Measurements from ENCODE around the gene PRIMA1.
"Not testable (repeated sequence)": the region's sequence is repeated elsewhere in the genome, so short reads cannot be mapped to it uniquely, and the experiment has no call there.

PRIMA1 gene

GRCh38 chr14:93788293-93788542 lies at the start of gene PRIMA1:
Gene PRIMA1 (minus strand): TSS chr14:93788485. CDS start chr14:93787718, 767 bp downstream.
- DNase-seq: no peak

GRCh38 chr14:93834699-93835371 lies 46.5 kb upstream of the PRIMA1 start:
- no peak for DNase-seq

- peak; percentile 28 for DNase-seq
Observed at GRCh38 chr14:93832665-93833064, 44.4 kb upstream of the PRIMA1 start.

GRCh38 chr14:93832081-93832480 lies 43.8 kb upstream of the PRIMA1 start:
- no peak for DNase-seq

GRCh38 chr14:93830753-93831461 lies 42.6 kb upstream of the PRIMA1 start:
- DNase-seq: no peak

GRCh38 chr14:93829839-93830481 lies 41.7 kb upstream of the PRIMA1 start:
- DNase-seq: no peak

GRCh38 chr14:93825235-93825553 lies 36.9 kb upstream of the PRIMA1 start:
- no peak for DNase-seq

GRCh38 chr14:93824518-93825234 lies 36.4 kb upstream of the PRIMA1 start:
- no peak for DNase-seq

GRCh38 chr14:93824076-93824475 lies 35.8 kb upstream of the PRIMA1 start:
- no peak for DNase-seq

GRCh38 chr14:93821051-93821450 lies 32.8 kb upstream of the PRIMA1 start:
- no peak for DNase-seq

- DNase-seq: no peak
Observed at GRCh38 chr14:93818857-93819256, 30.6 kb upstream of the PRIMA1 start.

GRCh38 chr14:93811676-93812075 lies 23.4 kb upstream of the PRIMA1 start:
- DNase-seq: no peak

GRCh38 chr14:93811020-93811419 lies 22.7 kb upstream of the PRIMA1 start:
- no peak for DNase-seq

- DNase-seq: not testable (repeated sequence)
Observed at GRCh38 chr14:93809491-93810420, 21.5 kb upstream of the PRIMA1 start.

- no peak for DNase-seq
Observed at GRCh38 chr14:93804654-93805053, 16.4 kb upstream of the PRIMA1 start.

GRCh38 chr14:93803408-93804318 lies 15.4 kb upstream of the PRIMA1 start:
- no peak for DNase-seq

GRCh38 chr14:93799989-93800921 lies 12.0 kb upstream of the PRIMA1 start:
- no peak for DNase-seq

GRCh38 chr14:93799617-93799988 lies 11.3 kb upstream of the PRIMA1 start:
- no peak for DNase-seq

GRCh38 chr14:93797536-93797935 lies 9.3 kb upstream of the PRIMA1 start:
- no peak for DNase-seq

GRCh38 chr14:93797071-93797470 lies 8.8 kb upstream of the PRIMA1 start:
- DNase-seq: no peak

- no peak for DNase-seq
Observed at GRCh38 chr14:93794756-93795155, 6.5 kb upstream of the PRIMA1 start.

Measured in NCI-H2107 (cell line).